Mesenchymal stem cell (in vitro differentiated cells and primary cell): ENCODE measurements around the gene PCDHGB1.

Source experiments
- DNase-seq: peaks from one replicate; pipeline ENCODE4 v3.0.0-alpha.2; 2013
- H2AFZ ChIP-seq: one replicate; pipeline ENCODE4 v1.6.1; 2013; ENCODE audit warnings: low read depth, mild to moderate bottlenecking, control low read depth, inconsistent platforms, low read length, moderate library complexity
- H2AK5ac ChIP-seq: 2 replicates; pipeline ENCODE4 v1.6.1; 2013; ENCODE audit warnings: low read length, moderate library complexity, mild to moderate bottlenecking, inconsistent platforms; ENCODE audit not compliant: severe bottlenecking
- H2BK120ac ChIP-seq: one replicate; pipeline ENCODE4 v1.6.1; 2013; ENCODE audit warnings: low read depth, mild to moderate bottlenecking, inconsistent platforms, low read length, moderate library complexity
- H2BK12ac ChIP-seq, 2 experiments: one replicate each; pipeline ENCODE4 v1.6.1; 2013; ENCODE audit warnings: inconsistent platforms in 2 of 2, low read length in 2 of 2, mild to moderate bottlenecking in 2 of 2, moderate library complexity in 2 of 2, control low read depth in 1 of 2
- H2BK15ac ChIP-seq: one replicate; pipeline ENCODE4 v1.6.1; 2013; ENCODE audit warnings: mild to moderate bottlenecking, low read depth, inconsistent platforms; ENCODE audit not compliant: poor library complexity, severe bottlenecking
- H2BK5ac ChIP-seq: 2 replicates; pipeline ENCODE4 v1.6.1; 2013; ENCODE audit warnings: low read depth, mild to moderate bottlenecking, low read length, control low read depth, inconsistent platforms; ENCODE audit not compliant: poor library complexity, severe bottlenecking
- H3K14ac ChIP-seq, 2 experiments: one replicate each; pipeline ENCODE4 v1.6.1; 2013; ENCODE audit warnings: inconsistent platforms in 2 of 2, low read length in 2 of 2, control low read depth in 1 of 2, mild to moderate bottlenecking in 1 of 2, moderate library complexity in 1 of 2
- H3K18ac ChIP-seq, 2 experiments: one replicate each; pipeline ENCODE4 v1.6.1; 2013; ENCODE audit warnings: inconsistent platforms in 2 of 2, low read length in 2 of 2, control low read depth in 1 of 2, low read depth in 1 of 2, mild to moderate bottlenecking in 1 of 2
- H3K23ac ChIP-seq, 2 experiments: one replicate each; pipeline ENCODE4 v1.6.1; 2013; ENCODE audit warnings: inconsistent platforms in 2 of 2, low read length in 2 of 2, mild to moderate bottlenecking in 2 of 2, moderate library complexity in 2 of 2, control low read depth in 1 of 2
- H3K27ac ChIP-seq: 2 replicates; pipeline ENCODE4 v1.5.1; 2013; ENCODE audit warnings: mild to moderate bottlenecking, moderate library complexity, low read length, control low read depth, inconsistent platforms; ENCODE audit not compliant: poor library complexity, severe bottlenecking
- H3K27me3 ChIP-seq, 2 experiments: 2 replicates each; pipeline versions ENCODE4 v1.6.1 to v1.7.0; 2013; ENCODE audit warnings: low read length in 2 of 2, mild to moderate bottlenecking in 2 of 2, moderate library complexity in 2 of 2, control low read depth in 1 of 2, inconsistent platforms in 1 of 2; ENCODE audit not compliant: control insufficient read depth in 1 of 2, insufficient read depth in 1 of 2
- H3K36me3 ChIP-seq, 2 experiments: 2 replicates each; pipeline versions ENCODE4 v1.6.1 to v1.7.0; 2013; ENCODE audit warnings: low read length in 2 of 2, control low read depth in 1 of 2, inconsistent platforms in 1 of 2, low read depth in 1 of 2, mild to moderate bottlenecking in 1 of 2; ENCODE audit not compliant: insufficient read depth in 2 of 2, control insufficient read depth in 1 of 2
- H3K4ac ChIP-seq, 2 experiments: one replicate each; pipeline ENCODE4 v1.6.1; 2013; ENCODE audit warnings: inconsistent platforms in 2 of 2, low read length in 2 of 2, mild to moderate bottlenecking in 2 of 2, moderate library complexity in 2 of 2, control low read depth in 1 of 2, low read depth in 1 of 2
- H3K4me1 ChIP-seq: 2 replicates; pipeline ENCODE4 v1.6.1; 2013; ENCODE audit warnings: low read depth, low read length, control low read depth; ENCODE audit not compliant: control insufficient read depth, insufficient read depth
- H3K4me2 ChIP-seq: 2 replicates; pipeline ENCODE4 v1.6.1; 2013; ENCODE audit warnings: low read length, mild to moderate bottlenecking, inconsistent platforms; ENCODE audit not compliant: poor library complexity, severe bottlenecking
- H3K4me3 ChIP-seq, 2 experiments: 2 replicates each; pipeline versions ENCODE4 v1.5.1 to v1.7.0; 2013; ENCODE audit warnings: low read length in 2 of 2, mild to moderate bottlenecking in 2 of 2, control low read depth in 1 of 2, low read depth in 1 of 2; ENCODE audit not compliant: insufficient read depth in 1 of 2
- H3K79me1 ChIP-seq: replicated peaks from 2 replicates; pipeline ENCODE4 v1.6.1; 2013; ENCODE audit warnings: mild to moderate bottlenecking, control low read depth, low read length, inconsistent platforms; ENCODE audit not compliant: poor library complexity, severe bottlenecking
- H3K9ac ChIP-seq: 2 replicates; pipeline ENCODE4 v1.7.0; 2013; ENCODE audit warnings: mild to moderate bottlenecking, low read length, moderate library complexity
- H3K9me3 ChIP-seq: 2 replicates; pipeline ENCODE4 v1.7.0; 2013; ENCODE audit warnings: mild to moderate bottlenecking, low read length; ENCODE audit not compliant: control insufficient read depth
- H4K8ac ChIP-seq: one replicate; pipeline ENCODE4 v1.6.1; 2013; ENCODE audit warnings: inconsistent platforms, mild to moderate bottlenecking, low read length, moderate library complexity
- H4K91ac ChIP-seq: one replicate; pipeline ENCODE4 v1.6.1; 2013; ENCODE audit warnings: mild to moderate bottlenecking, low read length, inconsistent platforms
- WGBS: methylation state at CpG from one replicate; pipeline ENCODE4 v1.1.7; 2013; ENCODE audit warnings: mixed read lengths; 5-methylcytosine and 5-hydroxymethylcytosine counted together

Gene PCDHGB1

DNA sequence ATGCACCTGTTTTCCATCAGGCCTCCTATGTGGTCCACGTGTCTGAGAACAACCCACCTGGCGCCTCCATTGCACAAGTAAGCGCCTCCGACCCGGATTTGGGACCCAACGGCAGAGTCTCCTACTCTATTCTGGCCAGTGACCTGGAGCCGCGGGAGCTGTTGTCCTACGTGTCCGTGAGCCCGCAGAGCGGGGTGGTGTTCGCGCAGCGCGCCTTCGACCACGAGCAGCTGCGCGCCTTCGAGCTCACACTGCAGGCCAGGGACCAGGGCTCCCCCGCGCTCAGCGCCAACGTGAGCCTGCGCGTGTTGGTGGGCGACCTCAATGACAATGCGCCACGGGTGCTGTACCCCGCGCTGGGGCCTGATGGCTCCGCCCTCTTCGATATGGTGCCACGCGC, 1.7 kb downstream of the PCDHGB1 start:
- Histone ChIP-seq H3K4ac (no peak overlapping the region), H2AFZ (no peak overlapping the region), H2BK5ac (no peak overlapping the region), H3K79me1 (no peaks in the 10 kb centered on the region), H3K4me2 (no peak overlapping the region), H2BK120ac (no peak overlapping the region), H2BK15ac (no peak overlapping the region), H3K18ac (no peak overlapping the region), H3K27me3 (no peaks in the 10 kb centered on the region), H3K4me3 (no peak overlapping the region), H3K4me1 (peaks cover 1% of the 10 kb centered on the region), H3K36me3 (no peaks in the 10 kb centered on the region), H2AK5ac (no peak overlapping the region), H4K8ac (no peak overlapping the region), H3K9ac (no peak overlapping the region), H3K9me3 (peaks cover 57% of the 10 kb centered on the region), H3K23ac (no peak overlapping the region), H2BK12ac (no peak overlapping the region), H3K27ac (no peak overlapping the region), H3K14ac (no peak overlapping the region), H4K91ac (no peak overlapping the region)
- WGBS, result 92% methylated on average over 20 of the region's 36 CpGs
- no peak for DNase-seq

- Histone ChIP-seq H3K27me3 (no peaks in the 10 kb centered on the region), H2BK5ac (no peak within 1 kb of the TSS), H3K4me3 (peak within 1 kb of the TSS in 1 of 2 experiments; percentile 73), H3K4ac (no peak within 1 kb of the TSS), H3K4me1 (peaks cover 1% of the 10 kb centered on the region), H2AK5ac (no peak within 1 kb of the TSS), H3K27ac (no peak within 1 kb of the TSS), H3K23ac (no peak within 1 kb of the TSS), H3K14ac (no peak within 1 kb of the TSS), H2AFZ (no peak within 1 kb of the TSS), H3K9me3 (peaks cover 69% of the 10 kb centered on the region), H3K9ac (peak within 1 kb of the TSS; percentile 67), H4K91ac (no peak within 1 kb of the TSS), H3K4me2 (no peak within 1 kb of the TSS), H2BK120ac (no peak within 1 kb of the TSS), H3K36me3 (no peaks in the 10 kb centered on the region), H2BK12ac (no peak within 1 kb of the TSS), H3K79me1 (no peaks in the 10 kb centered on the region), H4K8ac (no peak within 1 kb of the TSS), H2BK15ac (no peak within 1 kb of the TSS), H3K18ac (no peak within 1 kb of the TSS)
- DNase-seq, result no peak
- WGBS, result 88% methylated on average over 29 of the region's 29 CpGs
Measured at GRCh38 chr5:141354900-141355469, 5.1 kb downstream of the PCDHGB1 start, which contains the start of gene PCDHGA4. TSS of gene PCDHGA4 (plus strand) at chr5:141355021. CDS start at chr5:141355108, 87 bp downstream.

DNA sequence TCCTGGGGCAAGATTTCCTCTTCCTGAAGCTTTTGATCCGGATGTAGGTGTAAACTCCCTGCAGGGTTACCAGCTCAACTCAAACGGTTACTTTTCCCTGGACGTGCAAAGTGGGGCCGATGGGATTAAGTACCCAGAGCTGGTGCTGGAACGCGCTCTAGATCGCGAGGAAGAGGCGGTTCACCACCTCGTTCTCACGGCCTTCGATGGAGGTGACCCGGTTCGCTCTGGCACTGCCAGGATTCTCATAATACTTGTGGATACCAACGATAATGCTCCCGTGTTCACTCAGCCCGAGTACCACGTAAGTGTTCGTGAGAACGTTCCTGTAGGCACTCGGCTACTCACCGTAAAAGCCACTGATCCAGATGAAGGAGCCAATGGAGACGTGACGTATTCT, 5.7 kb downstream of the PCDHGB1 start:
- peaks cover 69% of the 10 kb centered on the region for H3K9me3 ChIP-seq
- H4K91ac ChIP-seq, result no peak overlapping the region
- H3K27me3 ChIP-seq, result no peaks in the 10 kb centered on the region
- no peak overlapping the region for H3K4me2 ChIP-seq
- H3K4me1 ChIP-seq, result peaks cover 1% of the 10 kb centered on the region
- H3K27ac ChIP-seq, result no peak overlapping the region
- no peak overlapping the region for H2AFZ ChIP-seq
- no peak for DNase-seq
- no peak overlapping the region for H3K23ac ChIP-seq
- 94% methylated on average over 24 of the region's 24 CpGs for WGBS
- H3K18ac ChIP-seq, result no peak overlapping the region
- no peak overlapping the region for H2BK5ac ChIP-seq
- no peak overlapping the region for H4K8ac ChIP-seq
- H3K36me3 ChIP-seq, result no peaks in the 10 kb centered on the region
- no peak overlapping the region for H2AK5ac ChIP-seq
- H3K9ac ChIP-seq, result no peak overlapping the region
- H3K14ac ChIP-seq, result no peak overlapping the region
- no peaks in the 10 kb centered on the region for H3K79me1 ChIP-seq
- no peak overlapping the region for H2BK12ac ChIP-seq
- no peak overlapping the region for H2BK15ac ChIP-seq
- no peak overlapping the region for H2BK120ac ChIP-seq
- H3K4me3 ChIP-seq, result peak overlapping the region in 1 of 2 experiments; percentile 73
- H3K4ac ChIP-seq, result no peak overlapping the region

GRCh38 chr5:141356133-141356532, 6.2 kb downstream of the PCDHGB1 start:
- Histone ChIP-seq H2AK5ac (no peak overlapping the region), H3K18ac (no peak overlapping the region), H4K8ac (no peak overlapping the region), H2BK15ac (no peak overlapping the region), H3K9me3 (peaks cover 69% of the 10 kb centered on the region), H3K4me3 (no peak overlapping the region), H3K79me1 (no peaks in the 10 kb centered on the region), H3K4ac (no peak overlapping the region), H3K4me2 (no peak overlapping the region), H3K4me1 (peaks cover 1% of the 10 kb centered on the region), H3K23ac (no peak overlapping the region), H2BK120ac (no peak overlapping the region), H3K36me3 (no peaks in the 10 kb centered on the region), H2BK12ac (no peak overlapping the region), H3K27ac (no peak overlapping the region), H2BK5ac (no peak overlapping the region), H2AFZ (no peak overlapping the region), H4K91ac (no peak overlapping the region), H3K14ac (no peak overlapping the region), H3K27me3 (no peaks in the 10 kb centered on the region), H3K9ac (no peak overlapping the region)
- no peak for DNase-seq
- 80% methylated on average over 5 of the region's 5 CpGs for WGBS
